HG03045 (cell line): ENCODE measurements around the gene PLEKHG3.

Experiments used
- ATAC-seq: cut with Tn5 transposase; IDR thresholded peaks from one replicate; pipeline ENCODE4 v1.9.1; 2021; ENCODE audit warnings: mild to moderate bottlenecking, moderate library complexity; ENCODE audit not compliant: unreplicated experiment

Gene PLEKHG3

DNA sequence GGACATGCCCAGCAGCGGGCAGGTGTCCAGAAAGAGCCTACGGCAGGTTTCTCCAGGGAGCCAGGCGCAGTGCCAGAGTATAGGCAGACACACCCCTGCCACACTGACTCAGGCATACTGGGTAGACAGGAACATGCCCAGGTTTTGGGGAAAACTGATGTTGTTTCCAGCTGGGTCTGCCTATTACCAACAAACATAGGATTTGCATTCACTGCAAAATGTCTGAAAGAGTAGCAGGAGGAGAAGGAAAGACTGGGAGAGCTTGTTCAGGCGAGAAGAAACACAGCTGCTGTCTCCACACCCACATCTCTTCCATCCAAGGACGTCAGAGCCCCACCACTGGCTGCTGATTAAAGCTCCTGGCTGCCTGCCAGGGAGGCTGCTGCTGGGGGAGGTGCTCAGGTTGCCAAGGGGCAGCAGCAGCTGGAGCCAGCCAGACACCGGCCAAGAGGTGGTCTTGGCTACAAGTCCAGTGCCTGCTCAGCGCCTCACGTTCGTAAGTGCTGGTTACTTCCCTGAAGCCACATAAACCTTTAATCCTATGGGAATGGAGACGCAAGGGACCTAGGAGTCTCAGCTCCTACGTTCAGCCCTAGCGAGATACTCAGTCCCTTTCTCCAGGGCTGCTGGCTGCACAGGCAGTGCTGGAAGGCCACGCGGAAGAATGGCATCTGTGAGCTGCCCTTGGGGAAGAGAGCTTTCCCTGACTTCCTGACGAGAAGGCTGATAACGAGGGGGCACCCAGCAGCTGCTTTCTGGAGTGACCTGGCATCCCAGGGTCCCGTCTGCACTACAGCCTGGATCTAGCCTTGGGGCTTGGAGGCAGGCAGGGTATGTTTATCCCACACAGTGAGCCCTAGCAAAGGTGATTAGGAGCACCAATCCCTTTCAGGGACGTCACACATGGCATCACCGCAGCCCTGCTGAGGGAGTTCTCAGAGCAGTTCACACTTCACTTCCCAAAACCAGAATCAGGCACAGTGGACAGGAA is 58.1 kb downstream of the PLEKHG3 start:
- ATAC-seq, result no peak

DNA sequence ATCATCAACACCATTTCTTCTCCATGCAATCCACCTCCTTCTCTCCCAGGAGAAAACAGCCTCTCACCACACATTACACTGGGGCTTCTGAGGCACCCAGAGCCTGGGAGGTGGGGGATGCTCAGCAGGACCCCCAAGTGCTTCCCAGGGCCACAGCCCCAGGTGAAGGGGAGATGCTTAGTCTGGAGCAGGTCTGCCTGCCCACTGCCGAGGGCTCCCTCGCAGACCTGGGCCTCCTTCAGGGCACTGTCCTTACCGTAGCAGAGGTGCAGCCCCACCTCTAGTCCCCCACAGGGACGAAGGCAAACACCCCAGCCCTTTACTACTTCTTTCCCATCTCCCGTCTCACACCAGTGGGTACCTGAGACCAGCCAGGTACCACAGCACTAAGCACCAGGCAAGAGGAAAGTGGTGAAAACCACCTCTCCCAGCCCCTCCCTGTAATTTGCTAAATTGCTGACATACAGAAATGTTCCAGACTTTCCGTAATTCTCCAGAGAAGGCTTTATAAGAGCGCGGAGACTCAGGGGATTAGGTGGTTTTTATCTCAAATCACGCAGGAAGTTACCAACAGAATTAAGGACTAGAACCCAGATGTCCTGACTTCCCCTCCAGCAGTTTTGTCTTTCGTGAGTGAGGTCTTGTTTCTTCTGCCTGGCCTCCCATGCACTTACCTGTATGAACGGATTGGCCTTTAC is 59.0 kb downstream of the PLEKHG3 start:
- no peak for ATAC-seq

DNA sequence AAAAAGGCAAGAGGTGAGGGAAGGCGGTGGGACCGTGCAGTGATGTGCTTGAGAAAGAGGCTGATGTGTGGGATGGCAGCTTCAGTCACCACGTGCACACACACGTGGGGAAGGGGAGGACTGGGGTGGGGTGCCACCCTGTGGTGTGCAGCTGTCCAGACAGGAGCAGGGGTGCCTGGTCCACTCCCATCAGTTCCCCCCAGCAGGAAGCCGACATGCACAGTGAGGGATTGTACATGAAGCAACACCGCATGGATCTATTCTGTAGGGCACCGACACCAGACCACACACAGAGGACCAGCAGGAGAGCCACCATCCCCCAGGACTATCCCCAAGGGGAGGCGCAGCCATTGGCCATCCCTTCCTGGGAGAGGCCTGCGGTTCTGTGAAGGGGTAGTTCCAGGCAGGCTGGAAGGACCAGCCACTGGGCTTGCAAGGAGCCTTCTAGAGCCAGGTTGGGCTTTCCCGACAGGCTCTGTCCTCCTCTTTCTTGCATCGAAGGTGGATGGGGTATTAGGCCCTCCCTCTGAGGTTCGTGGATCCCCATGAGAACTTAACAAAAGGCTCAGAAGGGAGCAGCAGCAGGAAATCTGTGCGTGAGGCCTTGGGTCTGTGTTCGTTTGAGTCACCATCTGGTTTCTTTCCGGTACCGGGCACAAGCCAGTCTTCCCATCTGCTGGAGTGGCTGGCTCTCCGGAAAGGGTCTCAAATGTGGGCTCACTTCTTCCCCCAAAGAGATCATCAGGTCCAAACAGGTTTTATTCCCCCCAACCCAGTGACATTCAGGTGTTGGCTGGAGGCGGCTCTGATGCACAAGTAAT is 59.8 kb downstream of the PLEKHG3 start:
- ATAC-seq, result no peak

DNA sequence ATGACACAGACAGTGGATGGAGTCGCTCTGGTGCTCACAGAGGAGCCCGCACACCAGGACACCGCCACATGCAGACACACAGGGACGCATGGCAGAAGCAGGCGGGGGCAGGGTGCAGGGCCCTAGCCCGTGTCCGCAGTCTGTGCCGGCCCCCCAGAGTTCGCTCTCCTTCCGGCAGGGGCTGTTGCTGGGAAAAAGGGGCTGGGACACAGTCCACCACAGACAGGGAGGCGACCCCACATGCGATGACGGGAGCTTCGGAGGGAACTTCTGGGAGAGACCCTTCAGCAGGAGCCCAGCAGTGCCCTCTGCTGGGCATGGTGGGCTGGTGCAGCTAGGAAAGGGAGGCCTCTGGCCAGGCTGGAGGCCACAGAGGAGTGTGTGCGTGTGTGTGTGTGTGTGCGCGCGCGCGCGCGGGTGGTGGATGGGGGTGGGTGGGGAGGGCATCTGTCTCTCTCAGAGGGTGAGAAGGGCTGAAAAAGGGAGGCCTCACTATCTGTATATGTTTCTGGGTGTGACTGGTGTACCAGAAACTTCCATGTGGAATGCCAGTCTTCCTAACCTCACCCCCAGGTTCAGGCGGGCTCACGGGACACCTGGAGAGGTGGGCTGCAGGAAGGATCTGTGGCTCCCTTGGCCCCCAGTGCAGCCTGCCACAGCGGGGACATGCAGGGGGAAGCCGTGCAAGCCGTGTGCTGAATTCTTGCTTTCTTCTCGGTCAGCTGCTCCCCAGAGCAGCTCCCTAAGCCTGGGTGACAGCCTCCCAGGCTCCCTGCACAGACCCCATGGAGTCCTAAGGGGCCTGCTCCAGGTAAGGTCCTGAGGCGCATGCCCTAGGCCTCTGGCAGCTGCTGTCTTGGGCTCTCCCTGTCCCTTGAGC is 60.7 kb downstream of the PLEKHG3 start:
- no peak for ATAC-seq

DNA sequence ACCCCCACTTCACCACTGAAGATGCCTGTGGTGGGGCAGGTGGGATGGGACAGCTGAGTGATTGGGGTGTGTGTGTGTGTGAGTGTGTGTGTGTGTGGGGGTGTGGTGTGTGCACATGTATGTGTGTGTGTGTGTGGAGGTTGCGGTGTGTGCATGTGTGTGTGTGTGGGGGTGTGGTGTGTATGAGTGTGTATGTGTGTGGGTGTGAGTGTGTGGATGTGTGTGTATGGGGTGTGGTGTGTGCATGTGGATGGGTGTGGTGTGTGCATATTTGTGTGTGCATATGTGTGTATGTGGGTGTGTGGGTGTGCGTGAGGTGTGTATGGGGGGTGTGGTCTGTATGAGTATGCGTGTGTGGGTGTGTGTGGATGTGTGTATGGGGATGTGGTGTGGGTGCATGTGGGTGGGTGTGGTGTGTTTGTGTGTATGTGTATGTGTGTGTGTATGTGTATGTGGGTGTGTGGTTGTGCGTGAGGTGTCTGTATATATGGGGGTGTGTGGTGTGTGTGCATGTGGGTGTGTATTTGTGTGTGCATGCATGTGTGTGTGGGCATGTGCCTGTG is 61.6 kb downstream of the PLEKHG3 start:
- ATAC-seq, result no peak

DNA sequence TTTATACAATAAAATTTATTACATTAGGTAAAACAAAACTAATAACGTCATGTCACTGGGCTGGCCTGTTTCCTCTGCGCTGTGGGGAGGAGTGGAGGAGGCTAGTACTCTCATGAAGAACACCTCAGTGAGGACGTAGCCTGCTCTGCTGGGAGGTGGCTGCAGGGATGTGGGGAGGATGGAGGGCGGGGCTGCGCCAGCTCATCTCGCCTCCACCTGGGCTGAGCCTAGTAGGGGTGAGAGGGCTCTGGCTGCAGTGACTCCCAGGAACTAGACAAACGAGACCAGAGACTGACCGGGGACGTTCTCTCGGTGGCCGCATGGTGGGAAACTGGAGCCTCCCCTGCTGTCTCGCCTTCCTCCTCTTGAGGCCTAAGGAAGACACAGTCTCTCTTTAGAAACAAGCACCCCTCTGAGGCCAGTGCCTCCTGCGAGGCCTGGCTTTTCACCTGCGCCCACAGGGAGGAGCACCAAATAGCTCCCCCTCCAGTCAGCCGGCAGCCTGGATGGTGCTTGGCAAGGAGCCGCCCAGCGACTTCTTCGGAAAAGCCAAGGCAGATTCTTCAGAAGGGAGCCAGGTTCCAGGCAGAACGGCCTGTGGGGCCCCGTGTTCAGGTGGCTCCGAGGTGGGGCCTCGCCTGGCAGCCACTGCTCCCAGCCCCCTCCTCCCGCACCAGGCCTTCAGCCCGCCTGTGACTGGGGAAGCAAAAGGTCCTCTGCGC is 62.4 kb downstream of the PLEKHG3 start:
- no peak for ATAC-seq

DNA sequence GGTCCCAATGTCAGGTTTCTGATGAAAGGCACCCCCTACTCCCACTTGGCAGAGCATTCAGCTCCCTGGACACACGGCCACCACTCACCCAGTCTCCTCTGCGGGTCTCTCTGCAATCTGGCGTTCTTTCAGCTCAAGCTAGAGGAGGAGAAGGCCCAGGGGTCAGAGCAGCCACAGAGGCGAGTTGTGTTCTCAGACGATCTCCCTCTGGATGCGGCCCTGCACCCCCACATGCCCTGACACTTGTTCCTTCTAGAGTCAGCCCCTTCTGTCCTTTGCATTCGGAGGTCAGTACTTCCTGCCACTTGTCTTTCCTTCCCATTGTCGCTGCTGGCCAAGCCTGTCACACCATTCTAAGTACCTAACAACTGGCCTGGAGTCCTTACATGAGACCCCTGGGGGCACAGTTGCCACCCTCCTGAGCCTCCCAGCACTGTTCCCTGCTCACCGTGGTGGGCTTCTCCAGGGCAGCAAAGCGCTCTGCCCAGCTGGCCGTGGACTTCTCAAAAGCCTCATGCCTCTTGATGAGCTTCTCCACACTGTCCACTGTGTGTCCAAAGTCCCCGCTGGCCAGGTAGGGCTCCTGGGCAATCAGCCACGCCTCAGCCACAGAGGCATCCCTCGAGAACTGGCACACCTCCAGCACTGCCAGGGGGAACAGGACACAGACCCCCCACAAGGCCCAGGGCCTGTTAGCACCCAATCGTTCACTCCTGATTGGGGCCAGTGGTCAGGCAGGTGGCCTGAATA is 63.2 kb downstream of the PLEKHG3 start:
- no peak for ATAC-seq

DNA sequence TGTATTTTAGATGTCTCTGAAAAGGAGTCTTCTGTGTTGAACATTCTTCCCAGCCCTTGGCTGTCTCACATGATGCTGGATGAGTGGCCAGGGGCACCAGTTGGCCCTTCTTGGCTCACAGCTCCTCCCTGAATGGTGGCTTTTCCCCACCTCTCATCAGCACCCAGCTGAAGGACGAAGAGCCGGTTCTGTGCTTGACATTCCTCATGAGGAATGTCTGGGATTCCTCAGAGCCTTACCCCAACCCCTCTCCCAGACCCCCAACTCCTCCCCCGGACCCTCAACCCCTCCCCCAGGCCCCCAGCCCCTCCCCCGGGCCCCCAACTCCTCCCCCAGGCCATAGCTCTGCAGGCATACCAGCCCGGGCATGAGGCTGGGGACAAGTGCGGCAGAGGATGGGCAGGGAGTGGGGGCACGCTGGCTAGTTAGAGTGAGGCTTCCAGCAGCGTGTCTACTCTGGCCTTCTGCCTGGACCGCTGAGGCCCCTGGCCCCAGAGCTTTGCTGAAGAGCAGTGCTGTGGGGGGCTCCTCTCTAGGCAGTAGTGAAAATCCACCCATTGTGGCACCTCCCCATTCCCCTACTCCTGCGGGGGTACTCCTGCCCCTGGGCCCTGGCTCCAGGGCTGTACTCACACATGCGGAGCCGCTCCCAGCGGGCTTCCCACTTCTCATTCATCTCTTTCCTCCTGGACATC is 64.3 kb downstream of the PLEKHG3 start:
- no peak for ATAC-seq

DNA sequence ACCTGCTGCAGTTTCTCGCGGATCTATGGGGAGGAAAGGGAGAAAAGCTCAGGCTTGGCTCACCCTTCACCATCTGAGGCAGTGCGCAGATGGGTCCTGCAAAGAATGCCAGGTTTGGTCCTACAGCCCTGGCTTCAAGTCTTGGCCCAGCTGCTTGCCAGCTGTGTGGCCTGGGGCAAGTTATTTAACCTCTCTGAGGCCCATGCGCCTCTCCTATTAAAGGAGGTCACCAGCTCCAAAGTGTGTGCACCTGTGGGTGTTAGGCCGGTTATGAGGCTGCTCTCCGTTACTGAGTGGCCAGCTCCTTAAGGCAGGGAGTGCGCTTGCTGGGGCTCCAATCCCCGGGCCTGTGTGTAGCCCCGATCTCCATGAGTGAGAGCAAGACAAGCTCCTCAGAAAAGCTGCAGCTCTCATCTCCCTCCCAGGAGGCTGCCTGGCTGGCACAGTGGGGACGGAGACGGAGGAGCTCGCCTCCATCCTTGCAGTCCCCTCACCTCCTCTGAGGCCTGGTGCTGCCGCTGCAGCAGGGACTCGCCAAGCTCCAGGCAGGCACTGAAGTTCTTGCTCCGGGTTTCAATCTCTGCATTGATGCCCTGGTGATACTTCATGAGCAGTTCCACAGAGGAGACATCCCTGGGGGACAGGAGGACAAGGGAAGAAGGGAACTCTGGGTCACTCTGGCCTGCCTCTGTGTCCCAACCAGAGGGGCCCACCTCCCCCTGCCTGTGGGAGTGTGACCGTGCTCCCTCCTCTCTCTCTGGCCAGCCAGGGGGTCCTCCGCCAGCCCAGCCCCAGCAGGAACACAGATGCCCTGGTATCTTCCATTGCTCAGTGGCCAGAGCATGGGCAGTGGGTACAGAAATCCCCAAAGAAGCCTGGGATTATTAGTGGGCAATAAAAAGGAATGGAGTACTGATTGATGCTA is 65.1 kb downstream of the PLEKHG3 start:
- no peak for ATAC-seq

DNA sequence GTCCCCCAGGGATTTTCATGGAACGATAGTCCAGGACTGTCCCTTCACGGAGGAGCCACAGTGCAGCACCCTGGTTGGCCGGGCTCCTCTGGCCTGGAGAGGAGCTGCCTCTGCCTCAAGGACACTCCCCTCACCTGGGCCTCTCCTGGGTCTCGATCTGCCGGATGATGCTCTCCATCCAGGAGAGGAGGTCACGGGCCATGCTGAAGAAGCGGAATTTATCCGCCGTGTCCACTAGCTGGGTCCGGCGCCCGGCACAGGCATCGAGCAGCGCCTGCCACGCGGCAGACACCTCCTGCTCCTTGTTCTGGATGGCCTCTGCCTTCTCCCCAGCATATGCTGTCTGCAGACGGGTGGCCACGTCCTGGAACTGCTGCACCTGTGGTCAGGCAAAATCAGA is 66.5 kb downstream of the PLEKHG3 start:
- ATAC-seq, result no peak

DNA sequence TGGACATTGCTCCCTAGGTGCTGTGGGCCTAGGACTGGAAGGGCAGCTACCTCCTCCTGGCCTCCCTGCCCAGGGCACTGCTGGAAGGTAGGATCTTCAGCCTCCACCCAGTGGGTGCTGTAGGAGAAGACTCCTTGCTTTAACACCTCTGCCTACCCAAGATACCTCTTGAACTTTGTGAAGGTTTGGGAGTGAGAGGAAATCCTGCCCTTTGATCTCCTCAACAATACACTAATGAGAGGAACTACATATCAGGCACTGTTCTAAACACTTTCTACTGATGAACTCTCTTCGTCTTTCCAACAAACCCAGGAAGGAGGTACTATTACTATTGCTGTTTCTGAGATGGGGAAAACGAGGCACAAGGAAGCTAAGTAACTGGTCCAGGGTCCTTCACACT is 66.9 kb downstream of the PLEKHG3 start:
- ATAC-seq, result no peak

DNA sequence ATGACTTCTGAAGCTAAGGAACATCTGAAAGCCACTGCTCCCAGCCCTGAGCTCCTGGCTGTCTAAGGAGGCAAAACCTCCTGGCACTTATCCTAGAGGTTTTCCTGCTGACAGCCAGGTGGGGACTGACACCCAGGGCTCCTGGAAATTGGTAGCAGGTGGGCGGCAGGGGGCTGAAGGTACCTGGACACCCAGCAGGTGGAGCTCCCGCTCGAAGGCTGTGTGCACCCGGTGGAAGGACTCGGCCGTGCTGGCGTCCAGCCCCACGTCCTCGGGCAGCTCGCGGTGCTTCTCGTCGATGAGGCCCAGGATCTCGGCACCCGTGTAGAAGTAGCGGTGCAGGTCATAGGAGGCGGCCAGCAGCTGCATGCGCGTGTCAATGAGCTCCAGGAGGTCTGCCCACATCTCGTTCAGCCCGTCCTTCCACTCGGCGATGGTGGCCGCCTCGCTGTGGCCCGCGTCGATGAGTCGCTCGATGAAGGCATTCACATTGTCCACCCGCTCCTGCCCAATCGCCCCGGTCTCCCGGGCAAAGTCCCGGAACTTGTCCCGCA is 68.2 kb downstream of the PLEKHG3 start:
- ATAC-seq, result no peak

DNA sequence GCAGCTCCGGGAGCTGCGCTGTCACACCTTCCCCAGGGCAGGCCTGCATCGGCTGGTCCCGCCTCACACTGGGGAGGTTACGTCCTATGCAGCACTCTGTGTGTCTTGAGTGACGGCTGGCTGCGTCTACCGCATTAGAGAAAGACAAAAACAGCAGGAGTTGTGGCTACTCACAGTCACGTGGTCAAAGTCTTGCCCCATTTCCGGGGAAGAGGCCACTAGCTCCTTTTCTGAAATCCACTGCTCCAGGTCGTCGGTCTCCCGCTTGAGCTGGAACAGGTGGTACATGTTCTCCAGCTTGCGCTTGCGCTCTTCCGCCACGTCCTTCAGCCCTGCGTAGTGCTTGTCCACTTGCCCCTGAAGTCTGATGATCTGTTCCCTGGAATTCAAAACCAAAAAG is 68.8 kb downstream of the PLEKHG3 start:
- ATAC-seq, result no peak

DNA sequence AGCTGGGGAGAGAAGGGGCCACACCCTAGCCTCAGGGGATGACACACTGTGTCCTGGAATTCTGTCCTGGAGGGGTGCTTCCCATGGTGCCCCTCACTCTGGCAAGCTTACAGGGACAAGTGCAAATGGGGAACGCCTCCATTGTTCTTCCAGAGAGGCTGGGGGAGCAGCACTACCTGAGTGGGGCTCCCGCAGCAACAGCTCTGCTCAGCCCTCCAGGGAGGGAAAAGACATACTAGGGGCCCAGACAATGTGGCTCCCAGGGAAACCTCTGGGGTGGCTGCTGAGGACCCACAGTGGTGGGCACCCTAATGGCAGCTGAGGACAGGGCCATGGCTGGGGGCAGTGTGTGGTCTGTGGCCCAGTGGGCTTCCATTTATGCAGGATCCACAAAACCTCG is 69.4 kb downstream of the PLEKHG3 start:
- ATAC-seq, result no peak

DNA sequence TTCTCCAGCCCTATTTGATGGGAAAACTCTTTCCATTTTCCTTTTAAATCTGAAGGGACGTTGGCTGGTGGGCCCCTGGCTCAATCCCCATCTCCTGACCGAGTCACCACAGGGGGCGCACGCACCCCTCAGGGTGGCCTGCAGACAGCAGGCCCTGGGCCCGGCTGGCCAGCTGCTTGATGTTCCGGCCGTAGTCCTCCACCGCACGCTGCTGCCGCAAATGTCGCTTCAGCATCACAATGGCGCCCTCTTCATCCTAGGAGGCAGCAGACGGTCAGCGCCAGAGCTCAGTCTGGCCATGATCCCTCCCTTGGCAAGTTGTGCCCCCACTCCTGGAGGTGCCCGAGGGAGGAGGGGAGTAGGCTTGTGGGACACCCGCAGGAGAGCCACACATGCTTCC is 70.0 kb downstream of the PLEKHG3 start:
- ATAC-seq, result no peak

DNA sequence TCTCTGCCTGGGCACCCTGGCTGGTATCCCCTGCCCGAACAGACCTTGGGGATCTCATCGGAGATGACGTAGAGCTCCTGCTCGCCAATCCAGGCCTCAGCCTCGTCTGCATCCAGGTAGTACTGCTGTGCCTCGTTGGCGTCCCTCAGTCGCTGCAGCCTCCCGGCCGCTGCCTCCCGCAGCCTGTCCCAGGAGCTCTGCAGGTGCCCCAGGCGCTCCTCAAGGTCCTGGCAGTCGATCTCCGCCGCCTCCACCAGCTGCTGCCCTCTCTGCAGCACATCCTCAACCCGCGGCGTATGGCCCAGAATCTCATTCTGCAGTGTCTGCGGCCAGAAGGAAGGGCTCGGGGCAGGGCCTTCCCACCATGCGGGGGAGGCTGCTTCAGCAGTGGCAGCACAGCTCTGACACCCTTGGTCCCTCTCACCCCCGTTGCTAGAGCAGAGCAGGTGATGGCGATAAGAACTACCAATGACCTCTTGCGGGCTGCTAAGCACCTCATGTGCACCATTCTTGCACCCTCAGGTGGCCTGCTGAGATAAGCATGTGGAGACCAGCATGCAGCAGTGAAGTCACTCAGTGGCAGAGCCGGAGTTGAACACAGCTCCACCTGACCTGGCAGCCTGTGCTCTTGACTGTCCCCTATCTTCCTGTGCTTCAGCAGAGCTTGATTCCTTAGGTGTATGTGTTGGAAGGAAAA is 71.0 kb downstream of the PLEKHG3 start:
- ATAC-seq, result no peak
